ENCODE measurements around the gene LHX4. TPM values are rescaled to one million over a fixed set of nuclear protein-coding genes. Genes with fewer than 3 reads are reported as not detected.

LHX4 gene
- total and polyA plus RNA-seq, 10 donors: 0.02 to 2.0 (median 0.03) TPM; not detected in 5

DNA sequence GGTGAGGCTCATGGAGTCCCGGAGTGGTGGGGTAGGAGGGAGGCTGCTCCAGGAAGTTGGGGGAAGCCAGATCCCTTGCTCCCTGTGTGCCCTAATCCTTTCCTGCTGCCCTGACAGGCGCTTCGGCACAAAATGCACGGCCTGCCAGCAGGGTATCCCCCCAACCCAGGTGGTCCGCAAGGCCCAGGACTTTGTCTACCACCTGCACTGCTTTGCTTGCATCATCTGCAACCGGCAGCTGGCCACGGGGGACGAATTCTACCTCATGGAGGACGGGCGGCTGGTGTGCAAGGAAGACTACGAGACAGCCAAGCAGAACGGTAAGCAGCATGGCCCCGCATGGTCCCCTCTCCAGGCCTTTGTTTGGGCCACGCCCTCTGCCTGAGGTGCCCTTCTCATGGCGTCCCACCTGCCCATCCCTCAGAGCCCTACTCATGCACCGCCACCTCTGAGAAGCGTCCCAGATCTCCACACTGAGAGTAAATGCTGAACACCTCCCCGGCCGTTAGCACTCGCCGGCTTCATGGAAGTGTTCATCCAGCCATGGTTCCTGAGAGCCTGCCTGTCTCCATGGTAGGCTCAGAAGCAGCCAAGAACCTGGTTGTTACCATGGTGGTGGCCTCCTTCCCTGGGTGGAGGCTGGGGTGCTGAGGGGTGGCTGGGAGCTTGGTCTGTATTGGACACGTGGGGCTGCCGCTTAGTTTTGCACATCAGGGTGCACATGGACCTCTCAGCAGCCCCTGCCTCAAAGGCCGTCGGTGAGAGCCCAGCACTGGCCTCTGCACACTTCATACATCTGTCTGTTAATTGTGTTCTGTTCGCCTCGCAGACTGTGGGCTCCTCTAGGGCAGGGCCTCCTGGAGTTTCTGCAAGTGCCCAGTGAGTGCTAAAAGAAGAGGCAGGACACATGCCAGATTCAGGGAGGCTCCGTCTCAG lies 36.5 kb downstream of the LHX4 start:
- no peak overlapping the region for H3K27ac ChIP-seq
- DNase-seq: peak; percentile 71
- WGBS, 5 donors: 85 to 92% (median 89%) methylated on average over 23 to 28 of the region's 28 CpGs

DNA sequence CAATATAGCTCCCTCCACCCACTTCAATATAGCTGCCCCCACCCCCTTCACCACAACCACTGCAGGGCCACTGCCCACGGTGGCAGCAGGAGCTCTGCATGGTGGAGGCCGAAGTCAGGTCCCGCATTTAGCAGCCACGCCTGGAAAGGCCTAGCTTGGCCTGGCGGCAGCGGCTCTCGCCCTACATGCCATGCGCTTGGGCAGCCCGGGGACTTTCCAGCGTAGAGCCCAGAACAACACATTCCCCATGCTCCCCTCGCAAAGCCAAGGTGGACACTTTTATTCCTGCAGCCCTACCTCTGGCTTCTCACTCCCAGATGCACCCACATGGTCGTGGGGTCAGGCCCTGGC lies 37.1 kb downstream of the LHX4 start:
- DNase-seq: peak; percentile 72
- TF ChIP-seq POLR2AphosphoS5 (IDR thresholded peaks at IDR 0.05): no peak
- 91 to 94% (median 93%) methylated on average over 11 to 12 of the region's 12 CpGs for WGBS, 5 donors

More for the DNA sequence above, 36.5 kb downstream of the LHX4 start:
- H3K4me1 ChIP-seq: no peaks in the 10 kb centered on the region
- H3K27me3 ChIP-seq (replicated peaks in 1 of 7): peaks cover 0 to 14% (median 0%) of the 10 kb centered on the region in 7 donors
- no peak for TF ChIP-seq POLR2A (IDR thresholded peaks at IDR 0.05)
- TF ChIP-seq POLR2AphosphoS5 (IDR thresholded peaks at IDR 0.05): peak in 1 of 3 donors; percentile 31
- no peaks in the 10 kb centered on the region for H3K36me3 ChIP-seq
- H3K4me3 ChIP-seq: no peak overlapping the region
- intact Hi-C loops (cut with DNase I; ENCODE audit: low total_unique reads): no loop called here
- no peaks in the 10 kb centered on the region for H3K9me3 ChIP-seq

DNA sequence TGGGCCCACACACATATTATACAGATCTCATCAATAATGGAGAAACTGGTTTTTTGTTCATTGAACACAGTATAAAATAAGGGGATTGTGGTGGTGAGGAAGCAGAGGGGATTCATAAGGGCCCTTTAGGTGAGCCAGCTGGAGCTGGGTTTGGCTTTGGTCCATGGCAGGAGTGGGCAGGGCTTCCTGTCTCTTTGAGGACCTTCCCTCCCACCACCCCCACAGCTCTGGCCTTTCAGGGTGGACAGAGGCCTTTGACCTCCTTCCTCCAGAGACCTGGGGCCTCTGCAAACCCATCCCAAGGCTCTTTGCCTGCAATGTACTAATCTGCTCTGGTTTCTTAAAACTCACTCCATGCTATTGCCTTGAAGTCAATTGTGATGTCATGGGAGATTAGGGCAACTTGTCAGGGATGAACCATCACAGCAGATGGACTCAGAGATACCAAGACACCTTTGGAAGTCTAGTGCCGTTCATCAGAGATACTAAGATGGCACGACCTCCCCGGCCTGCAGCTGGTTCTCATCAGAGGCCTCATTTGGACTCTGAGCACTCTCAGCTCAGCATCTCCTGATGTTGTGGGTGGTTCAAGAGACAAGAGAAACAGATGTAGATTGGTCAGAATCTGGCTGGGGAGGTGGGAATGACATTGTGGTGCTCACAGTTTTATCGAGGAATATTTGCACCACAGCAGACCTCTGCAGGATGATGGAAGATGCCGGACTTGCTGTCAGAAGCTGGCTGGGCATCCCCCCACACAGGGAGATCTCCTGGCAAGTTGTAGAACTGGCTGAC lies 37.9 kb downstream of the LHX4 start:
- peak; percentile 50 for DNase-seq
- no peak overlapping the region for H3K4me3 ChIP-seq
- H3K27me3 ChIP-seq (replicated peaks in 1 of 7): peaks cover 0 to 5% (median 0%) of the 10 kb centered on the region in 7 donors
- peaks cover 0 to 14% (median 0%) of the 10 kb centered on the region in 6 donors for H3K36me3 ChIP-seq
- H3K4me1 ChIP-seq: no peaks in the 10 kb centered on the region
- intact Hi-C loops (cut with DNase I; ENCODE audit: low total_unique reads): no loop called here
- H3K9me3 ChIP-seq: no peaks in the 10 kb centered on the region
- 83 to 98% (median 85%) methylated on average over 5 of the region's 5 CpGs for WGBS, 5 donors
- TF ChIP-seq, protein P1, sequence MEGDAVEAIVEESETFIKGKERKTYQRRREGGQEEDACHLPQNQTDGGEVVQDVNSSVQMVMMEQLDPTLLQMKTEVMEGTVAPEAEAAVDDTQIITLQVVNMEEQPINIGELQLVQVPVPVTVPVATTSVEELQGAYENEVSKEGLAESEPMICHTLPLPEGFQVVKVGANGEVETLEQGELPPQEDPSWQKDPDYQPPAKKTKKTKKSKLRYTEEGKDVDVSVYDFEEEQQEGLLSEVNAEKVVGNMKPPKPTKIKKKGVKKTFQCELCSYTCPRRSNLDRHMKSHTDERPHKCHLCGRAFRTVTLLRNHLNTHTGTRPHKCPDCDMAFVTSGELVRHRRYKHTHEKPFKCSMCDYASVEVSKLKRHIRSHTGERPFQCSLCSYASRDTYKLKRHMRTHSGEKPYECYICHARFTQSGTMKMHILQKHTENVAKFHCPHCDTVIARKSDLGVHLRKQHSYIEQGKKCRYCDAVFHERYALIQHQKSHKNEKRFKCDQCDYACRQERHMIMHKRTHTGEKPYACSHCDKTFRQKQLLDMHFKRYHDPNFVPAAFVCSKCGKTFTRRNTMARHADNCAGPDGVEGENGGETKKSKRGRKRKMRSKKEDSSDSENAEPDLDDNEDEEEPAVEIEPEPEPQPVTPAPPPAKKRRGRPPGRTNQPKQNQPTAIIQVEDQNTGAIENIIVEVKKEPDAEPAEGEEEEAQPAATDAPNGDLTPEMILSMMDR (IDR thresholded peaks at IDR 0.05 in 8 of 11, conservative IDR thresholded peaks at IDR 0.05 in 3 of 11): no peak
- TF ChIP-seq POLR2AphosphoS5 (IDR thresholded peaks at IDR 0.05) (no peak), POLR2A (IDR thresholded peaks at IDR 0.05) (no peak)
- H3K27ac ChIP-seq: no peak overlapping the region

More for the DNA sequence above, 37.1 kb downstream of the LHX4 start:
- intact Hi-C loops (cut with DNase I; ENCODE audit: low total_unique reads): no loop called here
- H3K27ac ChIP-seq: no peak overlapping the region
- H3K4me1 ChIP-seq: no peaks in the 10 kb centered on the region
- no peaks in the 10 kb centered on the region for H3K9me3 ChIP-seq
- no peak overlapping the region for H3K4me3 ChIP-seq
- H3K36me3 ChIP-seq: peaks cover 0 to 6% (median 0%) of the 10 kb centered on the region in 6 donors
- peaks cover 0 to 11% (median 0%) of the 10 kb centered on the region in 7 donors for H3K27me3 ChIP-seq (replicated peaks in 1 of 7)

DNA sequence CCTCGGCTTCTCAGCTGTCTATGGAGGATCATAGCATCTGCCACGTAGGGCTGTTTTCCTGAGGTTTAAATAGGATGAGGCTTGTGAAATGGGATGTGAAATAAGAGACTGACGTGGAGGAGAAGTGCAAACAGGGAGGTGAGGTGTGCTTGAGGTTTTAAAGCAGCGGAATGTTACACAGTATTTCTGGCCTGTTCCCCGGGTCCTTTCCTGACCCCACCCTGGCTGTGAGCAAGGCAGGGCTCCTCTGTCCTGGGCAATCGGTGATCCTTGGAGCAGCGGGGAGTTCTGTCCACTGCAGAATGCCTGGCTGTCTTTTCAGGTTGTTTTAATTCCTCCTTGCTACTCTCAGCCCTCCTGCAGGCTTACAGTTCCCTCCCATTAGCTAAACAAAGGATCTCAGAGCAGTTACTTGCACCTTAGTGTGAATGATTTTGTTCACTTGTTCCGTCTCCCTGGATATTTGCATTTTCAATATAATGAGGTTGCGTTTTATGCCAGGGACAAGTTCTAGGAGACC lies 38.6 kb downstream of the LHX4 start:
- peak; percentile 31 for DNase-seq
- 62 to 85% (median 78%) methylated on average over 9 of the region's 9 CpGs for WGBS, 5 donors
- Histone ChIP-seq H3K4me3 (no peak overlapping the region), H3K4me1 (no peaks in the 10 kb centered on the region), H3K36me3 (peaks cover 0 to 20% (median 0%) of the 10 kb centered on the region in 6 donors), H3K27me3 (replicated peaks in 1 of 7) (peaks cover 0 to 1% (median 0%) of the 10 kb centered on the region in 7 donors), H3K9me3 (no peaks in the 10 kb centered on the region), H3K27ac (no peak overlapping the region)
- intact Hi-C loops (cut with DNase I; ENCODE audit: low total_unique reads): no loop called here
- no peak for TF ChIP-seq POLR2AphosphoS5 (IDR thresholded peaks at IDR 0.05)

DNA sequence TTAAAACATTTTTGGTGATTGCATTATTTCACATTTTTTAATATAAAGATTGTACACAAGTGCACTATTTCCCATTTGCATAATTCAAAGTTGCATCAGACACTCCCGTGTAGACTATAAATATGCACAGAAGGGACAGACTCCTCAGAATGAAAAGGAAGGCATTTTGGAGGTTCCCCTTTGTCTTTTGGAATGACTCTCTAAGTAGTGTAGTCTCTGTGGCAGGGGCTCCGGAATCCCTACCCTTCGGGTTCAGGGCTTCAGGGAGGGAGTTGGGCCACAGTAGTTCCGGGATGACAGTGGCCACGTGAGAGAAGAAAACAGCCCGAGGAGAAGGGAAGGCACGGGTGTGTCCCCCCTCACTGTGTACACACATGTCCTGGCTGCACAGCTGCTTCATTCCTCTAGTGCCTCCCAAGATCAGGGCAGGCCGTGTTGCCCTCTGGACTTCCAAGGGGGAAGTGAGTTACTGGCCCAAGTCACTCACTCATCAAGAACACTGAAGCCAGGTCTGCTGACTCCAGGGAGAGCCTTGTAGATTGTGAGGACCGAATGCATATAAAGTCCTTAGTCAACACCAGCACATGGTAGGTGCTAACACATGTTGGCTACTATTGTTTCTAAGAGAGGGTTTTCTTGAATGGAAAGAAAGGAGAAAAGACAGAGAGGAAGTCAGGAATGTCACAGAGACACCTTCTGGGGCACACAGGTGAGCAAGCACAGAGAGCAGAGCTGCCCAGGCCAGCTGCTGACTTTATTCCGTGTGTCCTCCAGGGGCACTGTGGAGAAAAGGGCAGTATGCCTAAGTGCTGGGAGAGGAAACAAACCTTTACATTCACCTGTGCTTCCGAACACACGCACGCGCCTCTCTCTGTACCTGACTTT lies 39.8 kb downstream of the LHX4 start:
- Histone ChIP-seq H3K27ac (no peak overlapping the region), H3K27me3 (replicated peaks in 1 of 7) (no peaks in the 10 kb centered on the region), H3K9me3 (no peaks in the 10 kb centered on the region), H3K4me1 (no peaks in the 10 kb centered on the region), H3K36me3 (peaks cover 0 to 33% (median 3%) of the 10 kb centered on the region in 6 donors), H3K4me3 (no peak overlapping the region)
- 77 to 85% (median 82%) methylated on average over 14 of the region's 14 CpGs for WGBS, 5 donors
- no peak for TF ChIP-seq POLR2A (IDR thresholded peaks at IDR 0.05)
- TF ChIP-seq POLR2AphosphoS5 (IDR thresholded peaks at IDR 0.05): no peak
- TF ChIP-seq, protein P1 (IDR thresholded peaks at IDR 0.05 in 8 of 11, conservative IDR thresholded peaks at IDR 0.05 in 3 of 11): no peak
- intact Hi-C loops (cut with DNase I; ENCODE audit: low total_unique reads): no loop called here
- DNase-seq: peak; percentile 59
